ENCODE results near the gene CREB5.

CREB5 gene

DNA sequence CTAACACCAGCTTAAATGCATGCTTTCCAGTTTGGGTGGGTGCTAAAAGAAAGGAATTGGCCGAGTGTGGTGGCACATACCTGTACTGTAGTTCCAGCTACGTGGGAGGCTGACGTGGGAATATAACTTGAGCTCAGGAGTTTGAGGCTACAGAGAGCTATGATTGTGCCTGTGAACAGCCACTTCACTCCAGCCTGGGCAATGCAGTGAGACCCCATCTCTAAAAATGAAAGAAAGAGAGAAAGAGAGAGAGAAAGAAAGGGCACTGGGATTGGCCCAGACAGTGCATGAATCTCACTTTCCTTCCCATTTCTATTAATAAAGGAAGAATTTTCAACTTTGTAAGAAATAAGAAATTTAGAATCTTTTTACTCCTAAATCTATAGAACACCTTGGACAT is 265.4 kb downstream of the CREB5 start:
- Histone ChIP-seq H3K27ac (ENCODE audit: low read depth, low read length, severe bottlenecking) (no peak overlapping the region), H3K4me1 (ENCODE audit: control insufficient read depth, insufficient read depth, low read length, poor library complexity, severe bottlenecking) (peaks cover 7% of the 10 kb centered on the region), H3K4me3 (ENCODE audit: extremely low read depth, insufficient read depth, low read length, poor library complexity, severe bottlenecking) (no peak overlapping the region), H3K9me3 (ENCODE audit: control insufficient read depth, low read length) (no peaks in the 10 kb centered on the region), H3K36me3 (ENCODE audit: control insufficient read depth, insufficient read depth, low read length) (no peaks in the 10 kb centered on the region)
- 94 to 95% methylated on average over 3 of the region's 3 CpGs for WGBS, 2 experiments (ENCODE audit: insufficient coverage in 2 of 2)

DNA sequence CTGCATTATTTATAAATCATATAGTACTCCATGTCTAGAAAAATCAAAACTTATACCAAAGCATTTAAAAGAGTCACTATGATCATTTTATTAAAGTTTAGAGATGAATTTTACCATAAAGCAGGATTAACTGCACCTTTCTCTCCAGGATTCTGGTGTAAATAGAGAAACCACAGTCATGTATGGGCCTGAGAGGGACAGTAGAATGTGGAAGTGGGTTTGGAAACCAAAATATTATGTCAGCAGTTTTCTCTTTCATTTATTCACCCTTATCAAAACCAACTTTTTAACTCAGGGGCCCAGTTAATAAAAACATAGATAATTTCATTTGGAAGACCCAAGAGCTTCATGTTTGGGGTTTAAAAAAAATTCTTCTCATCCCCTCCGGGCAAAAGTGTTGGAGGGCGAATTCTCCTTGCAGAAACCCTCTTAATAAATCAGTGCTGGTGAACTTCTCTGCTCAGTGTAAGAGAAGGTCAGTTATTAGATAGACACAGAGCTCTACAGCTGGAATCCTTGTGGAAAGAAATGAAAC is 266.2 kb downstream of the CREB5 start:
- 80% methylated on average over 2 of the region's 2 CpGs; no CpG with 5 or more reads in 1 of the 2 experiments for WGBS, 2 experiments (ENCODE audit: insufficient coverage in 2 of 2)
- Histone ChIP-seq H3K9me3 (ENCODE audit: control insufficient read depth, low read length) (no peaks in the 10 kb centered on the region), H3K36me3 (ENCODE audit: control insufficient read depth, insufficient read depth, low read length) (no peaks in the 10 kb centered on the region), H3K4me3 (ENCODE audit: extremely low read depth, insufficient read depth, low read length, poor library complexity, severe bottlenecking) (no peak overlapping the region), H3K27ac (ENCODE audit: low read depth, low read length, severe bottlenecking) (no peak overlapping the region), H3K4me1 (ENCODE audit: control insufficient read depth, insufficient read depth, low read length, poor library complexity, severe bottlenecking) (peaks cover 12% of the 10 kb centered on the region)

DNA sequence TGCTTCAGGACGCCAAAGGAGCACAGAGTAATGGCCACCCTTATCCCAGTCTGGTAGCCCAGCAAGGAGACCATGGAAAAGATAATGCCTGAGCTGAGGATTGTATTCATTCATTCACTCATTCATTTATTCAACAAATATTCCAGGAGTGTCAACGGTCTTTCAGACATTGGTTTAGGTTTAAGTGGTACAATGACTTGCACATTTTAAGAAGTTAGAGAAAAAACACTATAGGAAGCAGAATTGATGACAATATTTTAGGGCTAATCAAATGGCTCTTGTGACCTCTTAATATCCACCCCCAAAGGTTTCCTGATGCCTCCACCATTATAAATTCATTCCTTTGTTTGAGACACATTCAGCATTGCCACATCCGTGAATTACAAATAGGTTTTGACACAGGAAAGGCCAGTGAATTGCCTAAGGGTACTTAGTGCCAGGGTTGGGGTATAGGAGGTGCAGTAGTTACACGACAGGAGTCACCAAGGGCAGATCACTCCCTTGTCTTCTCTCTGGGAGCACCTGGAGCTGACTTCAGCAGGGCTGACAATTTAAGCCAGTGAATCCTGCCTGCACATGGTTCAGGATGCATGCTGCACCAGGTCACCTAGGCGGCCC is 269.5 kb downstream of the CREB5 start:
- Histone ChIP-seq H3K4me1 (ENCODE audit: control insufficient read depth, insufficient read depth, low read length, poor library complexity, severe bottlenecking) (peaks cover 18% of the 10 kb centered on the region), H3K36me3 (ENCODE audit: control insufficient read depth, insufficient read depth, low read length) (no peaks in the 10 kb centered on the region), H3K4me3 (ENCODE audit: extremely low read depth, insufficient read depth, low read length, poor library complexity, severe bottlenecking) (no peak overlapping the region), H3K9me3 (ENCODE audit: control insufficient read depth, low read length) (no peaks in the 10 kb centered on the region), H3K27ac (ENCODE audit: low read depth, low read length, severe bottlenecking) (no peak overlapping the region)
- 81 to 91% methylated on average over 2 of the region's 5 CpGs for WGBS, 2 experiments (ENCODE audit: insufficient coverage in 2 of 2)

- H3K9me3 ChIP-seq (ENCODE audit: control insufficient read depth, low read length): no peaks in the 10 kb centered on the region
- WGBS, 2 experiments (ENCODE audit: insufficient coverage in 2 of 2): 98 to 100% methylated on average over 1 to 6 of the region's 8 CpGs
- H3K36me3 ChIP-seq (ENCODE audit: control insufficient read depth, insufficient read depth, low read length): no peaks in the 10 kb centered on the region
- no peak overlapping the region for H3K27ac ChIP-seq (ENCODE audit: low read depth, low read length, severe bottlenecking)
- H3K4me3 ChIP-seq (ENCODE audit: extremely low read depth, insufficient read depth, low read length, poor library complexity, severe bottlenecking): no peak overlapping the region
- peaks cover 21% of the 10 kb centered on the region for H3K4me1 ChIP-seq (ENCODE audit: control insufficient read depth, insufficient read depth, low read length, poor library complexity, severe bottlenecking)
Measured at GRCh38 chr7:28682801-28683200, 270.5 kb downstream of the CREB5 start.

GRCh38 chr7:28684650-28685241 is 272.4 kb downstream of the CREB5 start:
- H3K4me1 ChIP-seq (ENCODE audit: control insufficient read depth, insufficient read depth, low read length, poor library complexity, severe bottlenecking): peaks cover 29% of the 10 kb centered on the region
- 62 to 92% methylated on average over 2 to 4 of the region's 5 CpGs for WGBS, 2 experiments (ENCODE audit: insufficient coverage in 2 of 2)
- H3K9me3 ChIP-seq (ENCODE audit: control insufficient read depth, low read length): no peaks in the 10 kb centered on the region
- no peak overlapping the region for H3K4me3 ChIP-seq (ENCODE audit: extremely low read depth, insufficient read depth, low read length, poor library complexity, severe bottlenecking)
- no peaks in the 10 kb centered on the region for H3K36me3 ChIP-seq (ENCODE audit: control insufficient read depth, insufficient read depth, low read length)
- peak overlapping the region; percentile 100 for H3K27ac ChIP-seq (ENCODE audit: low read depth, low read length, severe bottlenecking)

GRCh38 chr7:28685242-28685643 is 272.9 kb downstream of the CREB5 start:
- no peaks in the 10 kb centered on the region for H3K9me3 ChIP-seq (ENCODE audit: control insufficient read depth, low read length)
- peaks cover 29% of the 10 kb centered on the region for H3K4me1 ChIP-seq (ENCODE audit: control insufficient read depth, insufficient read depth, low read length, poor library complexity, severe bottlenecking)
- 71 to 85% methylated on average over 6 to 7 of the region's 7 CpGs for WGBS, 2 experiments (ENCODE audit: insufficient coverage in 2 of 2)
- H3K4me3 ChIP-seq (ENCODE audit: extremely low read depth, insufficient read depth, low read length, poor library complexity, severe bottlenecking): peak overlapping the region; percentile 61
- H3K27ac ChIP-seq (ENCODE audit: low read depth, low read length, severe bottlenecking): peak overlapping the region; percentile 100
- peaks cover 4% of the 10 kb centered on the region for H3K36me3 ChIP-seq (ENCODE audit: control insufficient read depth, insufficient read depth, low read length)

- WGBS, 2 experiments (ENCODE audit: insufficient coverage in 2 of 2): 3 to 17% methylated on average over 9 to 14 of the region's 15 CpGs
- H3K9me3 ChIP-seq (ENCODE audit: control insufficient read depth, low read length): no peaks in the 10 kb centered on the region
- peak overlapping the region; percentile 100 for H3K27ac ChIP-seq (ENCODE audit: low read depth, low read length, severe bottlenecking)
- peaks cover 29% of the 10 kb centered on the region for H3K4me1 ChIP-seq (ENCODE audit: control insufficient read depth, insufficient read depth, low read length, poor library complexity, severe bottlenecking)
- peak overlapping the region; percentile 61 for H3K4me3 ChIP-seq (ENCODE audit: extremely low read depth, insufficient read depth, low read length, poor library complexity, severe bottlenecking)
- peaks cover 8% of the 10 kb centered on the region for H3K36me3 ChIP-seq (ENCODE audit: control insufficient read depth, insufficient read depth, low read length)
Measured at GRCh38 chr7:28685644-28686417, 273.5 kb downstream of the CREB5 start.

DNA sequence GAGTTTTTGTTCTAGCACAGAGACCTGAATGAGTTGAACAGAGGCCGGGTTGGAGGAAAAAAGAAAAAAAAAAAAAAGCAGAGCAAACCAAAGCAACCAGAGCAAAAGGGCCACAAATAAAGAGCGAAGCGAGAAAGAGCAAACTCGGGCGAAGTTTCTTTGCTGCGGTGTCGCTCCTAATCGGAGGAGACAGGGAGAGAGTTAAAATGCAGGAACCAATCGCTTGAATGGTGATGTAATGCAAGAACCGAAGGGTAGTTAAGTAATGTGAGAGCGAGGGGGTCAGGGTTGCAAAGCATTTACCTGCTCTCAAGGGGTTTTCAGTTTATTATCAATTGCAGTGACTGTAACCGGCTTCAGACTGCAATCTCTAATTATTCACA is 274.1 kb downstream of the CREB5 start:
- H3K4me3 ChIP-seq (ENCODE audit: extremely low read depth, insufficient read depth, low read length, poor library complexity, severe bottlenecking): peak overlapping the region; percentile 61
- WGBS, 2 experiments (ENCODE audit: insufficient coverage in 2 of 2): 1 to 13% methylated on average over 6 to 9 of the region's 12 CpGs
- peaks cover 11% of the 10 kb centered on the region for H3K36me3 ChIP-seq (ENCODE audit: control insufficient read depth, insufficient read depth, low read length)
- no peaks in the 10 kb centered on the region for H3K9me3 ChIP-seq (ENCODE audit: control insufficient read depth, low read length)
- H3K4me1 ChIP-seq (ENCODE audit: control insufficient read depth, insufficient read depth, low read length, poor library complexity, severe bottlenecking): peaks cover 29% of the 10 kb centered on the region
- peak overlapping the region; percentile 100 for H3K27ac ChIP-seq (ENCODE audit: low read depth, low read length, severe bottlenecking)

- peaks cover 29% of the 10 kb centered on the region for H3K4me1 ChIP-seq (ENCODE audit: control insufficient read depth, insufficient read depth, low read length, poor library complexity, severe bottlenecking)
- 43 to 100% methylated on average over 1 of the region's 4 CpGs for WGBS, 2 experiments (ENCODE audit: insufficient coverage in 2 of 2)
- H3K4me3 ChIP-seq (ENCODE audit: extremely low read depth, insufficient read depth, low read length, poor library complexity, severe bottlenecking): peak overlapping the region; percentile 61
- peaks cover 11% of the 10 kb centered on the region for H3K36me3 ChIP-seq (ENCODE audit: control insufficient read depth, insufficient read depth, low read length)
- no peak overlapping the region for H3K27ac ChIP-seq (ENCODE audit: low read depth, low read length, severe bottlenecking)
- no peaks in the 10 kb centered on the region for H3K9me3 ChIP-seq (ENCODE audit: control insufficient read depth, low read length)
Measured at GRCh38 chr7:28687537-28687936, 275.2 kb downstream of the CREB5 start.

- H3K36me3 ChIP-seq (ENCODE audit: control insufficient read depth, insufficient read depth, low read length): peaks cover 11% of the 10 kb centered on the region
- no CpG with 5 or more reads among the region's 2 CpGs for WGBS, 2 experiments (ENCODE audit: insufficient coverage in 2 of 2)
- H3K4me3 ChIP-seq (ENCODE audit: extremely low read depth, insufficient read depth, low read length, poor library complexity, severe bottlenecking): no peak overlapping the region
- no peak overlapping the region for H3K27ac ChIP-seq (ENCODE audit: low read depth, low read length, severe bottlenecking)
- no peaks in the 10 kb centered on the region for H3K9me3 ChIP-seq (ENCODE audit: control insufficient read depth, low read length)
- peaks cover 26% of the 10 kb centered on the region for H3K4me1 ChIP-seq (ENCODE audit: control insufficient read depth, insufficient read depth, low read length, poor library complexity, severe bottlenecking)
Measured at GRCh38 chr7:28688174-28688573, 275.9 kb downstream of the CREB5 start.
